Activated T-helper 17 cell treated with anti-CD3 and anti-CD28 coated beads, Interleukin-2, amount 50 U/mL, for 72 hours (primary cell): ENCODE measurements around the gene AADACL2. TPM values are rescaled to one million over a fixed set of nuclear protein-coding genes. Genes with fewer than 3 reads are reported as not detected.
"Not testable (repeated sequence)": the region's sequence is repeated elsewhere in the genome, so short reads cannot be mapped to it uniquely, and the experiment has no call there.

Source experiments
- ATAC-seq: fragments of 150-1000 bp; cut with Tn5 transposase; replicated peaks from 2 replicates; pipeline ENCODE4 v1.10.0; 2021; ENCODE audit warnings: mild to moderate bottlenecking, moderate library complexity
- H3K27ac Mint-ChIP-seq: one replicate; pipeline ENCODE4 v1.8.0; 2022; ENCODE audit warnings: mixed read lengths
- H3K27me3 Mint-ChIP-seq: one replicate; pipeline ENCODE4 v1.8.0; 2022; ENCODE audit warnings: mixed read lengths
- H3K36me3 Mint-ChIP-seq: one replicate; pipeline ENCODE4 v1.8.0; 2022; ENCODE audit warnings: low read depth, mild to moderate bottlenecking, mixed read lengths
- H3K4me1 Mint-ChIP-seq: one replicate; pipeline ENCODE4 v1.8.0; 2022; ENCODE audit warnings: mixed read lengths
- H3K4me3 Mint-ChIP-seq: one replicate; pipeline ENCODE4 v1.8.0; 2022; ENCODE audit warnings: mild to moderate bottlenecking, mixed read lengths
- H3K9me3 Mint-ChIP-seq: one replicate; pipeline ENCODE4 v1.8.0; 2022; ENCODE audit warnings: mixed read lengths
- total RNA-seq, 2 donors: library from RNA; stranded (reverse); gene quantifications; one replicate each; pipeline ENCODE4 v1.2.3, GENCODE V29; 2022

Gene AADACL2
- total RNA-seq, 2 donors from 2014 or later: not detected

GRCh38 chr3:151740581-151740980 is 6.9 kb downstream of the AADACL2 start:
- no peak overlapping the region for H3K27ac Mint-ChIP-seq
- peaks cover 5% of the 10 kb centered on the region for H3K9me3 Mint-ChIP-seq
- no peak for ATAC-seq
- peaks cover 4% of the 10 kb centered on the region for H3K27me3 Mint-ChIP-seq
- H3K4me3 Mint-ChIP-seq: no peak overlapping the region
- no peaks in the 10 kb centered on the region for H3K4me1 Mint-ChIP-seq
- no peaks in the 10 kb centered on the region for H3K36me3 Mint-ChIP-seq

GRCh38 chr3:151743855-151744254 is 10.1 kb downstream of the AADACL2 start:
- Mint-ChIP-seq H3K4me3 (no peak overlapping the region), H3K9me3 (no peaks in the 10 kb centered on the region), H3K4me1 (no peaks in the 10 kb centered on the region), H3K27me3 (peaks cover 12% of the 10 kb centered on the region), H3K36me3 (no peaks in the 10 kb centered on the region), H3K27ac (no peak overlapping the region)
- ATAC-seq: no peak

- Mint-ChIP-seq H3K27me3 (peaks cover 14% of the 10 kb centered on the region), H3K9me3 (no peaks in the 10 kb centered on the region), H3K27ac (no peak overlapping the region), H3K4me1 (no peaks in the 10 kb centered on the region), H3K36me3 (no peaks in the 10 kb centered on the region), H3K4me3 (no peak overlapping the region)
- ATAC-seq: no peak
Observed at GRCh38 chr3:151750181-151750580, 16.5 kb downstream of the AADACL2 start.

GRCh38 chr3:151750678-151751077 is 17.0 kb downstream of the AADACL2 start:
- Mint-ChIP-seq H3K4me3 (no peak overlapping the region), H3K9me3 (no peaks in the 10 kb centered on the region), H3K27me3 (peaks cover 17% of the 10 kb centered on the region), H3K4me1 (no peaks in the 10 kb centered on the region), H3K36me3 (no peaks in the 10 kb centered on the region), H3K27ac (no peak overlapping the region)
- no peak for ATAC-seq

GRCh38 chr3:151751161-151751560 is 17.4 kb downstream of the AADACL2 start:
- no peak overlapping the region for H3K4me3 Mint-ChIP-seq
- no peak for ATAC-seq
- no peaks in the 10 kb centered on the region for H3K9me3 Mint-ChIP-seq
- peaks cover 18% of the 10 kb centered on the region for H3K27me3 Mint-ChIP-seq
- no peak overlapping the region for H3K27ac Mint-ChIP-seq
- no peaks in the 10 kb centered on the region for H3K36me3 Mint-ChIP-seq
- H3K4me1 Mint-ChIP-seq: no peaks in the 10 kb centered on the region

- Mint-ChIP-seq H3K36me3 (no peaks in the 10 kb centered on the region), H3K27ac (no peak overlapping the region), H3K27me3 (peaks cover 10% of the 10 kb centered on the region), H3K9me3 (no peaks in the 10 kb centered on the region), H3K4me3 (no peak overlapping the region), H3K4me1 (no peaks in the 10 kb centered on the region)
- ATAC-seq: no peak
Observed at GRCh38 chr3:151753846-151754245, 20.1 kb downstream of the AADACL2 start.

- Mint-ChIP-seq H3K9me3 (no peaks in the 10 kb centered on the region), H3K4me3 (no peak overlapping the region), H3K4me1 (no peaks in the 10 kb centered on the region), H3K27me3 (no peaks in the 10 kb centered on the region), H3K36me3 (no peaks in the 10 kb centered on the region), H3K27ac (no peak overlapping the region)
- no peak for ATAC-seq
Observed at GRCh38 chr3:151761581-151761980, 27.9 kb downstream of the AADACL2 start.

GRCh38 chr3:151764699-151765098 is 31.0 kb downstream of the AADACL2 start:
- not testable (repeated sequence) for H3K27ac Mint-ChIP-seq, H3K27me3 Mint-ChIP-seq, H3K36me3 Mint-ChIP-seq, ATAC-seq, H3K9me3 Mint-ChIP-seq, H3K4me1 Mint-ChIP-seq, H3K4me3 Mint-ChIP-seq

GRCh38 chr3:151765685-151766084 is 32.0 kb downstream of the AADACL2 start:
- H3K27me3 Mint-ChIP-seq: peaks cover 5% of the 10 kb centered on the region
- no peak for ATAC-seq

GRCh38 chr3:151766454-151766853 is 32.7 kb downstream of the AADACL2 start:
- no peak for ATAC-seq
- no peak overlapping the region for H3K27ac Mint-ChIP-seq
- no peaks in the 10 kb centered on the region for H3K36me3 Mint-ChIP-seq
- no peaks in the 10 kb centered on the region for H3K4me1 Mint-ChIP-seq
- H3K4me3 Mint-ChIP-seq: no peak overlapping the region
- peaks cover 5% of the 10 kb centered on the region for H3K27me3 Mint-ChIP-seq
- H3K9me3 Mint-ChIP-seq: no peaks in the 10 kb centered on the region

More at GRCh38 chr3:151765685-151766084, 32.0 kb downstream of the AADACL2 start:
- Mint-ChIP-seq H3K9me3 (no peaks in the 10 kb centered on the region), H3K4me1 (no peaks in the 10 kb centered on the region), H3K4me3 (no peak overlapping the region), H3K27ac (no peak overlapping the region), H3K36me3 (no peaks in the 10 kb centered on the region)

- Mint-ChIP-seq H3K27ac (no peak overlapping the region), H3K27me3 (peaks cover 5% of the 10 kb centered on the region), H3K4me1 (no peaks in the 10 kb centered on the region), H3K9me3 (no peaks in the 10 kb centered on the region), H3K36me3 (no peaks in the 10 kb centered on the region), H3K4me3 (no peak overlapping the region)
- no peak for ATAC-seq
Observed at GRCh38 chr3:151768393-151768930, 34.7 kb downstream of the AADACL2 start.

GRCh38 chr3:151769175-151769574 is 35.4 kb downstream of the AADACL2 start:
- Mint-ChIP-seq H3K27ac (no peak overlapping the region), H3K36me3 (no peaks in the 10 kb centered on the region), H3K4me1 (no peaks in the 10 kb centered on the region), H3K9me3 (no peaks in the 10 kb centered on the region), H3K4me3 (no peak overlapping the region), H3K27me3 (peaks cover 7% of the 10 kb centered on the region)
- no peak for ATAC-seq

GRCh38 chr3:151770956-151771355 is 37.2 kb downstream of the AADACL2 start:
- ATAC-seq: no peak
- H3K4me3 Mint-ChIP-seq: no peak overlapping the region
- no peaks in the 10 kb centered on the region for H3K4me1 Mint-ChIP-seq
- no peaks in the 10 kb centered on the region for H3K9me3 Mint-ChIP-seq
- H3K36me3 Mint-ChIP-seq: no peaks in the 10 kb centered on the region
- peaks cover 16% of the 10 kb centered on the region for H3K27me3 Mint-ChIP-seq
- no peak overlapping the region for H3K27ac Mint-ChIP-seq

GRCh38 chr3:151772825-151773480 is 39.2 kb downstream of the AADACL2 start:
- Mint-ChIP-seq H3K4me1 (no peaks in the 10 kb centered on the region), H3K36me3 (no peaks in the 10 kb centered on the region), H3K27me3 (peaks cover 11% of the 10 kb centered on the region), H3K4me3 (no peak overlapping the region), H3K27ac (no peak overlapping the region), H3K9me3 (no peaks in the 10 kb centered on the region)
- ATAC-seq: no peak

- Mint-ChIP-seq H3K27me3 (peaks cover 11% of the 10 kb centered on the region), H3K4me1 (no peaks in the 10 kb centered on the region), H3K36me3 (no peaks in the 10 kb centered on the region), H3K27ac (no peak overlapping the region), H3K4me3 (no peak overlapping the region), H3K9me3 (no peaks in the 10 kb centered on the region)
- ATAC-seq: no peak
Observed at GRCh38 chr3:151774235-151774634, 40.5 kb downstream of the AADACL2 start.
